Measurements from ENCODE around the gene RC3H2.

DNA sequence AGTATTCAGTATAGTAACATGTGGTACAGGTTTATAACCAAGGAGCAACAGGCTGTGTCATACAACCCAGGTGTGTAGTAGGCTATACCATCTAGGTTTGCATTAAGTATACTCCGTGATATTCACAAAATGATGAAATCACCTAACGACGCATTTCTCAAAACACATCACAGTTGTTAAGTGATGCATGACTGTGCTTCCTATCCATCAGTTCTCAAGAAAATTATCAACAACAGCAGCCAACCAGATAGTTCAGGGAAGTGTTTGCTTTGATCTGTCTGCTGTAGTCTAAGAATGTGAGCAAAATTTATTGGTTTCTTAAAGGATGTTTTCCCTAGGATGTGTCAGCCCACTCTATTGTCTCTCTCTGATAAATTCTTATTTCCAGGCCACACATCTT lies 18.8 kb upstream of the RC3H2 start:
- TF ChIP-seq POLR2AphosphoS5 (IDR thresholded peaks at IDR 0.05; ENCODE audit: low read depth, low read length), result no peak
- TF ChIP-seq POLR2A (IDR thresholded peaks at IDR 0.05; ENCODE audit: low read depth, low read length), result no peak
- no peak for TF ChIP-seq TAF1 (IDR thresholded peaks at IDR 0.05; ENCODE audit: low read depth, low read length)
- TF ChIP-seq SPI1 (IDR thresholded peaks at IDR 0.05; ENCODE audit: low read depth, low read length), result 0 out of 2 replicates have a peak, but pooled peaks have one; percentile 6
- peak; percentile 25 for TF ChIP-seq PAX5 (IDR thresholded peaks at IDR 0.05; ENCODE audit: insufficient read depth, low read length, severe bottlenecking)
- TF ChIP-seq POU2F2 (IDR thresholded peaks at IDR 0.05; ENCODE audit: low read depth, low read length), result no peak

Data from GM12891 (cell line).